CMK (cell line): ENCODE data around the gene GMNN.
A peak's percentile ranks its signal among the peaks of the same experiment; 100 is the strongest.
"Not testable (repeated sequence)": the region's sequence is repeated elsewhere in the genome, so short reads cannot be mapped to it uniquely, and the experiment has no call there.

Experiments
- DNase-seq: peaks from one replicate; pipeline ENCODE4 v3.0.0-alpha.2; 2010; ENCODE audit warnings: low read depth

GMNN gene

GRCh38 chr6:24774696-24775519, at the start of gene GMNN:
Gene GMNN, plus strand, starts transcription at chr6:24774937. Its CDS starts 2,310 bp downstream, at chr6:24777247.
- DNase-seq: peak; percentile 93

DNA sequence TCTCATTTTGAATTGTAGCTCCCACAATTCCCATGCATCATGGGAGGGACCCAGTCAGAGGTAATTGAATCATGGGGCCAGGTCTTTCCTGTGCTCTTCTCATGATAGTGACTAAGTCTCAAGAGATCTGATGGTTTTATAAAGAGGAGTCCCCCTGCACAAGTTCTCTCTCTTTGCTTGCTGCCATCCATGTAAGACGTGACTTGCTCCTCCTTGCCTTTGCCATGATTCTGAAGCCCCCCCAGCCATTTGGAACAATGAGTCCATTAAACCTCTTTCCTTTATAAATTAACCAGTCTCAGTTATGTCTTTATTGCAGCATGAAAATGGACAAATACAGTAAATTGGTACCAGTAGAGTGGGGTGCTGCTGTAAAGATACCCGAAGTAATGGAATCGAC, 44.1 kb upstream of the GMNN start:
- not testable (repeated sequence) for DNase-seq

GRCh38 chr6:24731456-24732134, 43.1 kb upstream of the GMNN start:
- DNase-seq: not testable (repeated sequence)

GRCh38 chr6:24734166-24734565, 40.6 kb upstream of the GMNN start:
- no peak for DNase-seq

- not testable (repeated sequence) for DNase-seq
Measured at GRCh38 chr6:24734710-24735109, 40.0 kb upstream of the GMNN start.

DNA sequence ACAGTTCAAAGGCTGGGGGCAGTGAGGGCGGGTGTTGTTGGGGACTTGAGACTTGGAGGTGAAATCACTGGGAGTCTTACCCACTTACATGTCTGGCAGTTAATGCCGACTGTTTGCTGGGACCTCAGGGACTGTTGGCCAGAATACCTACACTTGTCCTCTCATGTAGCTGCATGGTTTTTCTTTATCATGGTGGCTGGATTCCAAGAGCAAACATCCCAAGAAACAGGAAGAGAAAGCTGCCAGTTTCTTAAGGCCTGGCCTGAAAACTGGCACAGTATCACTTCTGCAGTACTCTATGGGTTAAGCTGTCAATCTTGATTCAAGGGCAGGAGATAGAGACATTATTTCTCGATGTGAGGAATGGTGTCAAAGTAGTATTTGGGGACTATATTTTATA, 36.0 kb upstream of the GMNN start:
- no peak for DNase-seq

DNA sequence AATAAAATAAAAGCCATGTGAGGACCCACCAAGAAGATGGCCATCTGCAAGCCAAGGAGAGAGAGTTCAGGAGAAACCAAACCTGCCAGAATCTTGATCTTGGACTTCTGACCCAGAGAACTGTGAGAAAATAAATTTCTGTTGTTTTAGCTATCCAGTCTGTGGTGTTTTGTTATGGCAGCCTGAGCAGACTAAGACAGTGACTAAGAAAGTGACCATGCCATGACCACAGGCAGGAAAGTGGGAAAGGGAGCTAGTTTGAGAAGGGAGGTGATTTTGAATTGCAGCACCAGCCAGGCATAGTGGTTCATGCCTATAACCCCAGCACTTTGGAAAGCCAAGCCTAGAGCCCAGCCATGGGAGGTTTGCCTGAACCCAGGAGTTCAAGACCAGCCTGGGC, 33.9 kb upstream of the GMNN start:
- no peak for DNase-seq

- no peak for DNase-seq
Measured at GRCh38 chr6:24742216-24742738, 32.5 kb upstream of the GMNN start.

GRCh38 chr6:24743265-24743943, 31.3 kb upstream of the GMNN start:
- no peak for DNase-seq

GRCh38 chr6:24743944-24744335, 30.8 kb upstream of the GMNN start:
- no peak for DNase-seq

GRCh38 chr6:24744911-24745310, 29.8 kb upstream of the GMNN start:
- no peak for DNase-seq

GRCh38 chr6:24749297-24749696, 25.4 kb upstream of the GMNN start:
- no peak for DNase-seq

DNA sequence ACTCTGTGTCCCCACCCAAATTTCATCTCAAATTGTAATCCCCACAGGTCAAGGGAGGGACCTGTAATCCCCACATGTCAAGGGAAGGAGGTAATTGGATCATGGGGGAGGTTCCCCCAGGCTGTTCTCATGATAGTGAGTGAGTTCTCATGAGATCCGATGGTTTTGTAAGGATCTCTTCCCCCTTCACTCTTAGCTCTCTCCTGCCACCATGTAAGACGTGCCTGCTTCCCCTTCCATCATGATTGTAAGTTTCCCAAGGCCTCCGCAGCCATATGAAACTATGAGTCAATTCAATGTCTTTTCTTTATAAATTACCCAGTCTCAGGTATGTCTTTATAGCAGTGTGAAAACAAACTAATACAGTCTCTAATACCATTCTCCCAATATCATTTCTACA, 23.9 kb upstream of the GMNN start:
- DNase-seq: not testable (repeated sequence)

GRCh38 chr6:24752503-24752902, 22.2 kb upstream of the GMNN start:
- no peak for DNase-seq

DNA sequence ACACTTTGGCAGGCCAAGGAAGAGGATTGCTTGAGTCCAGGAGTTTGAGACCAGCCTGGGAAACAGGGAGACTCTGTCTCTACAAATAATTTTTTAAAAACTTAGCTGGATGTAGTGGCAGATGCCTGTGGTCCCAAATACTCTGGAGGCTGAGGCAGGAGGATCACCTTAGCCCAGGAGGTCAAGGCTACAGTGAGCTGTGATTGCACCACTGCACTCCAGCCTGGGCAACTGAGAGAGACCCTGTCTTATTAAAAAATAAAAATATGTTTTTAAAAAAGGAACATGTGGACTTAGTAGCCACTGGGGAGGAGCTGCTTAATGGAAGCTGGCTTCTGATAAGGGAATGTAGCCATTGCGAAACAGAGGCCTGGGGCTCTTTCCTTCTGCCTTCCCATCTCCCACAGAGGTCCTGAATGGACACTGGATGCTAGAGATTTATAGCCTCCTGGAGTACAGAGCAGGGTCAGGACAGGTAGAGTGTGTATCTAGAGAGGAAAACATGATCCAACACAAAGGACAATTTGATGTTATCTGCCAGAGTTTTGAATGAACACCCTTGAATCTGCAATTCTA, 21.7 kb upstream of the GMNN start:
- no peak for DNase-seq

GRCh38 chr6:24753545-24753944, 21.2 kb upstream of the GMNN start:
- no peak for DNase-seq

DNA sequence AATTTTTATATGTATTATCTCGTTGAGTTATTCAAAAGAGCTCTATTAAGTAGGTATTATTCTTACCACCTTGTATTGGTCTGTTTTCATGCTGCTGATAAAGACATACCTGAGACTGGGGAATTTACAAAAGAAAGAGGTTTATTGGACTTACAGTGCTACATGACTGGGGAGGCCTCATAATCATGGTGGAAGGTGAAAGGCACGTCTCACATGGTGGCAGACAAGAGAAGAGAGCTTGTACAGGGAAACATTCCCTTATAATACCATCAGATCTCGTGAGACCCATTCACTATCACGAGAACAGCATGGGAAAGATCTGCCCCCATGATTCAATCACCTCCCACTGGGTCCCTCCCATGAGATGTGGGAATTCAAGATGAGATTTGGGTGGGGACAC, 20.4 kb upstream of the GMNN start:
- DNase-seq: not testable (repeated sequence)

DNA sequence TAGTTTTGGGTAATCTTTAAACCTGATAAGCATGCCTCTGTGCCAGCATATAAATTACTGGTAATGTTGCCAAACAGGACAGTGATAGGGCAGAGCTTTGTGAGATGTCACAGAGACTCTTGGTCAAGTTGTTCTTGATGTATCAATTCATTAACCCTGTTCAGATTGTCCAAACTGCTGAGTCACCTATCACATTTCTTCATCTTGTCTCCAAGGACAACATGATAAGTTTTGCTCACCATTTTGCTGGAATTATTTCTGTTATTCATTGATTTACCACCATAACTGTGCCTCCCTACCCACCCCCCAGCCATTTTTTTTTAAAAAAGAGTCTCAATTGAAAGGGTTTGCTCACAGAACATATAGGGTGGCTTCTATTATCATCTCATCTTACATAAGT, 19.5 kb upstream of the GMNN start:
- no peak for DNase-seq

- DNase-seq: no peak
Measured at GRCh38 chr6:24757611-24758010, 17.1 kb upstream of the GMNN start.

DNA sequence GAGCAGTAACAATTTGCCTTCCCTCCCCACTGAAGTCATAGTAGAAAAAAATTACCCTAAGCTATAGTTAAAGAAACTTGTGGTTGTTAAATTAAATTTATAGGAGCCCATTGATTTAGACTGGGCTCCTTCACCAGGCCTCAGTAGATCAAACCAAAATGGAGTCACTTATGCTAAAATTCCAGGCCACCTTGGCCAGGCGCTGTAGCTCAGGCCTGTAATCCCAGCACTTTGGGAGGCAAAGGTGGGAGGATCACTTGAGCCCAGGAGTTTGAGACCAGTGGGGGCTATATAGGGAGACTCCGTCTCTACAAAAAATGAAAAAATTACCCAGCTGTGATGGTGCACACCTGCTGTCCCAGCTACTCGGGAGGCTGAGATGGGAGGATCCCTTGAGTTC, 15.0 kb upstream of the GMNN start:
- no peak for DNase-seq

GRCh38 chr6:24760210-24760609, 14.5 kb upstream of the GMNN start:
- no peak for DNase-seq

- no peak for DNase-seq
Measured at GRCh38 chr6:24761193-24761835, 13.4 kb upstream of the GMNN start.
